Measurements from ENCODE around the gene LOXHD1. TPM values are rescaled to one million over a fixed set of nuclear protein-coding genes. Genes with fewer than 3 reads are reported as not detected.

Gene LOXHD1
- total RNA-seq, 4 donors from 2014 or later: 0.16 TPM; not detected in 3

GRCh38 chr18:46481847-46482245 is 175.2 kb downstream of the LOXHD1 start:
- no peaks in the 10 kb centered on the region for H3K36me3 ChIP-seq
- in situ Hi-C loops (cut with MboI; ENCODE audit: low pct_ligation_motif_present in 1 of 4, low pct_unique_long_range_greater_than_20kb in 1 of 4, low sequenced_read_pairs in 3 of 4) (loop anchor here (10.0 to 25.0 kb wide), 3 partner anchors 195 to 320 kb away; a partner anchor contains a TSS), intact Hi-C loops (cut with DNase I; ENCODE audit: low total_unique reads) (no loop called here)
- TF ChIP-seq EP300 (IDR thresholded peaks at IDR 0.05; ENCODE audit: low read depth) (no peak), POLR2AphosphoS5 (IDR thresholded peaks at IDR 0.05) (no peak), POLR2A (IDR thresholded peaks at IDR 0.05) (no peak)
- TF ChIP-seq, protein P1, sequence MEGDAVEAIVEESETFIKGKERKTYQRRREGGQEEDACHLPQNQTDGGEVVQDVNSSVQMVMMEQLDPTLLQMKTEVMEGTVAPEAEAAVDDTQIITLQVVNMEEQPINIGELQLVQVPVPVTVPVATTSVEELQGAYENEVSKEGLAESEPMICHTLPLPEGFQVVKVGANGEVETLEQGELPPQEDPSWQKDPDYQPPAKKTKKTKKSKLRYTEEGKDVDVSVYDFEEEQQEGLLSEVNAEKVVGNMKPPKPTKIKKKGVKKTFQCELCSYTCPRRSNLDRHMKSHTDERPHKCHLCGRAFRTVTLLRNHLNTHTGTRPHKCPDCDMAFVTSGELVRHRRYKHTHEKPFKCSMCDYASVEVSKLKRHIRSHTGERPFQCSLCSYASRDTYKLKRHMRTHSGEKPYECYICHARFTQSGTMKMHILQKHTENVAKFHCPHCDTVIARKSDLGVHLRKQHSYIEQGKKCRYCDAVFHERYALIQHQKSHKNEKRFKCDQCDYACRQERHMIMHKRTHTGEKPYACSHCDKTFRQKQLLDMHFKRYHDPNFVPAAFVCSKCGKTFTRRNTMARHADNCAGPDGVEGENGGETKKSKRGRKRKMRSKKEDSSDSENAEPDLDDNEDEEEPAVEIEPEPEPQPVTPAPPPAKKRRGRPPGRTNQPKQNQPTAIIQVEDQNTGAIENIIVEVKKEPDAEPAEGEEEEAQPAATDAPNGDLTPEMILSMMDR (IDR thresholded peaks at IDR 0.05): no peak
- no peaks in the 10 kb centered on the region for H3K27me3 ChIP-seq
- no peaks in the 10 kb centered on the region for H3K4me1 ChIP-seq
- DNase-seq: no peak
- peaks cover 0 to 3% of the 10 kb centered on the region in 2 donors for H3K9me3 ChIP-seq
- no peak overlapping the region for H3K4me3 ChIP-seq
- no peak overlapping the region for H3K27ac ChIP-seq
- WGBS, 2 donors (ENCODE audit: low coverage in 1 of 2): 50 to 71% methylated on average over 1 of the region's 1 CpG

GRCh38 chr18:46481048-46481846 is 175.8 kb downstream of the LOXHD1 start:
- in situ Hi-C loops (cut with MboI; ENCODE audit: low pct_ligation_motif_present in 1 of 4, low pct_unique_long_range_greater_than_20kb in 1 of 4, low sequenced_read_pairs in 3 of 4) (loop anchor here (10.0 to 25.0 kb wide), 3 partner anchors 194 to 319 kb away; a partner anchor contains a TSS), intact Hi-C loops (cut with DNase I; ENCODE audit: low total_unique reads) (no loop called here)
- peak; percentile 44 for DNase-seq
- Histone ChIP-seq H3K4me3 (no peak overlapping the region), H3K27ac (no peak overlapping the region), H3K9me3 (peaks cover 0 to 3% of the 10 kb centered on the region in 2 donors), H3K36me3 (no peaks in the 10 kb centered on the region), H3K27me3 (no peaks in the 10 kb centered on the region), H3K4me1 (no peaks in the 10 kb centered on the region)
- TF ChIP-seq, protein P1 (IDR thresholded peaks at IDR 0.05): peak; percentile 71 to 77 (median 75)
- TF ChIP-seq EP300 (IDR thresholded peaks at IDR 0.05; ENCODE audit: low read depth): no peak
- 38 to 47% methylated on average over 4 to 9 of the region's 9 CpGs for WGBS, 2 donors (ENCODE audit: low coverage in 1 of 2)

DNA sequence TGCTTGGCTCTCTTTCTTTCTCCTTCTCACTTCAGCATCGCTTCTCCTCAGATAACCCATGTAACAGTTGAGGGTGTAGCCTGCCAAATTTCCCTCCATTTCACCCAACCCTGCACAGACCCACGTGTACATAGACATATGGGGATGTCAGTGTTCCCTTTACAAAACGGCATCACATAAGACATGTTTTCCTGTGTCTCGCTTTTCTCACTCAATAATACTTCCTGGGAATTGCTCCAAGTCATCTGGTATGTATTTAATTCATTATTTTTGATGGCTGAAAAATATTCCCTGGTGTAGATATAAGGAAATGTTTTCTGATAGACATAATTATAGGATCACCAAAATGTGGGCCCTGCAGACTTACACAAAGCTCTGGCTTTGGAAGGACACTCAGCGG is 176.8 kb downstream of the LOXHD1 start:
- Histone ChIP-seq H3K27me3 (no peaks in the 10 kb centered on the region), H3K27ac (no peak overlapping the region), H3K4me1 (no peaks in the 10 kb centered on the region), H3K9me3 (peaks cover 0 to 3% of the 10 kb centered on the region in 2 donors), H3K4me3 (no peak overlapping the region), H3K36me3 (no peaks in the 10 kb centered on the region)
- intact Hi-C loops (cut with DNase I; ENCODE audit: low total_unique reads) (no loop called here), in situ Hi-C loops (cut with MboI; ENCODE audit: low pct_ligation_motif_present in 1 of 4, low pct_unique_long_range_greater_than_20kb in 1 of 4, low sequenced_read_pairs in 3 of 4) (loop anchor here (10.0 to 25.0 kb wide), 3 partner anchors 193 to 318 kb away; a partner anchor contains a TSS)
- DNase-seq: no peak
- 52 to 55% methylated on average over 5 of the region's 5 CpGs for WGBS, 2 donors (ENCODE audit: low coverage in 1 of 2)
- no peak for TF ChIP-seq EP300 (IDR thresholded peaks at IDR 0.05; ENCODE audit: low read depth)
- TF ChIP-seq POLR2A (IDR thresholded peaks at IDR 0.05): no peak
- TF ChIP-seq, protein P1 (IDR thresholded peaks at IDR 0.05): no peak
- no peak for TF ChIP-seq POLR2AphosphoS5 (IDR thresholded peaks at IDR 0.05)

DNA sequence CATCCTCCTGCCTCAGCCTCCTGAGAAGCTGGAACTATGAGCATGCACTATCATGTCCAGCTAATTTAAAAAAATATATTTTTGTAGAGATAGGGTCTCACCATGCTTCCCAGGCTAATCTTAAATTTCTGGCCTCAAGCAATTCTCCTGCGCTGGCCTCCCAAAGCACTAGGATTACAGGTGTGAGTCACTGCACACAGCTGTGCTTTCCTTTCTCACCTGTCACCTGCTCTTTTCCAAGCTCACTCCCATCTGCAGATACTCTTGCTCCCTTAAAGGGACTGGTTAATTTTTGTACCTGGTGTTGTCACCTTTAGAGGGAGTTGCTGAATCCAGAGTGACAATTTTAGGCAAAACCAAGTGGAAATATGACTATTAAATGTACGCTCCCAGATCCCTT is 178.2 kb downstream of the LOXHD1 start:
- Histone ChIP-seq H3K4me1 (no peaks in the 10 kb centered on the region), H3K27ac (no peak overlapping the region), H3K4me3 (no peak overlapping the region), H3K27me3 (no peaks in the 10 kb centered on the region), H3K9me3 (peaks cover 0 to 3% of the 10 kb centered on the region in 2 donors), H3K36me3 (no peaks in the 10 kb centered on the region)
- DNase-seq: no peak
- in situ Hi-C loops (cut with MboI; ENCODE audit: low pct_ligation_motif_present in 1 of 4, low pct_unique_long_range_greater_than_20kb in 1 of 4, low sequenced_read_pairs in 3 of 4): loop anchor here (10.0 to 25.0 kb wide), 3 partner anchors 191 to 316 kb away; a partner anchor contains a TSS
- no peak for TF ChIP-seq POLR2A (IDR thresholded peaks at IDR 0.05)
- TF ChIP-seq, protein P1 (IDR thresholded peaks at IDR 0.05): no peak
- no peak for TF ChIP-seq POLR2AphosphoS5 (IDR thresholded peaks at IDR 0.05)
- TF ChIP-seq EP300 (IDR thresholded peaks at IDR 0.05; ENCODE audit: low read depth): no peak
- WGBS, 2 donors (ENCODE audit: low coverage in 1 of 2): 50 to 89% methylated on average over 2 of the region's 2 CpGs
- intact Hi-C loops (cut with DNase I; ENCODE audit: low total_unique reads): no loop called here
